ENCODE measurements around the gene DNAJC22.

- TF ChIP-seq SUZ12 (IDR thresholded peaks at IDR 0.05) (no peak), SP1 (IDR thresholded peaks at IDR 0.05) (no peak), FOXA1 (IDR thresholded peaks at IDR 0.05) (no peak), CTBP1 (IDR thresholded peaks at IDR 0.05; ENCODE audit: borderline replicate concordance) (no peak), HDGF (IDR thresholded peaks at IDR 0.05; ENCODE audit: borderline replicate concordance) (no peak), PKNOX1 (IDR thresholded peaks at IDR 0.05) (no peak), TARDBP (IDR thresholded peaks at IDR 0.05) (no peak), FOXK2 (IDR thresholded peaks at IDR 0.05) (no peak), ARNT (IDR thresholded peaks at IDR 0.05) (no peak), FOXM1 (IDR thresholded peaks at IDR 0.05; ENCODE audit: borderline replicate concordance) (no peak), BHLHE40 (IDR thresholded peaks at IDR 0.05; ENCODE audit: borderline replicate concordance) (no peak), NFRKB (IDR thresholded peaks at IDR 0.05) (no peak)
These were observed 37.3 kb upstream of the DNAJC22 start for GRCh38 chr12:49309386-49309785.

Data from HEK293T (cell line).